HG02870 (cell line): ENCODE results near the gene GNAT2.
"Not testable (repeated sequence)": the region's sequence is repeated elsewhere in the genome, so short reads cannot be mapped to it uniquely, and the experiment has no call there.

Experiments used
- ATAC-seq: cut with Tn5 transposase; IDR thresholded peaks from one replicate; pipeline ENCODE4 v1.9.1; 2021; ENCODE audit warnings: mild to moderate bottlenecking, moderate library complexity; ENCODE audit not compliant: unreplicated experiment

GNAT2 gene

DNA sequence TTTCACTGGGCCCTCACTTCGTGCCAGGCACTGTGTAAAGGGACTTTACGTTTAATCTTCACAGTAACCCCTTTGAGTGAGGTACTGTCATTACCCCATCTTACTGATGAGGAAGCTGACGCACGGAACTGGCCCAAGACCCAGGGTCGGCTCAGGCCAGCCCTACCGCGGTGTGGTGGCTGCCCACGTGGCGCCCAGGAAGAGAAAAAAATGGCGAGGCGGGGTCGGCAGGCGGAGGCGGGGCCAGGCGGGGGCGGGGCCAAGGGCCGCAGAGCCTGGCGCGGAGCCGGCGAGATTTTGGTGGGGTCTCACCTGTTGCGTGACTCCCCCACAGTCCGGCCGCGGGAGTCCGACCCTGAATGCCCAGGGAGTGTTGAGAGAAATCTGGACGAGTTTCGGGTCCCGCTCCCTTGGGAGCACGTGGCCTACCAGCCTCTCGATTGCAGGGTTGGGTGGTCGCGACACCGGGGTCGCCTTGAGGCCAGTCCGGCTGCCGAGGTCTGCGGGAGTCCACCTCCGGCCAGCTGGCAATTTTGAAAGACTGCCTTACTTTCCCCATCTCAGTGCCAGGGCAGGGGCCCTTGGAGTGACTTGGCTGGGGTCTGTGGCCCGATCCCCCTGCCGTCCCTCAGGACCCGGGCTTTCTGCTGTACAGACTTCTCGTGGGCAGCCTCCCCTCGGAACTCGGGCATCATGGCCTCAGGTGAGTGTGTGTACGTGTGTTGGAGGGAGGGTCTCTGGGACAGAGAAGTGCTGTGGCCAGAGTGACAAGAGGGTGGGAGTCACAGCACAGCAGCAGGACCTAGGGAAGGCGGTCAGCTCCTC, at the start of gene GNAT2, which contains the start of gene AMPD2:
GNAT2 (minus strand) TSS at position 41 of the 825 bp plus-strand sequence. CDS start 6,746 bp downstream, outside the sequence.
AMPD2 (plus strand) TSS at position 262 of the 825 bp plus-strand sequence. CDS start 1,339 bp downstream, outside the sequence.
- peak; percentile 40 for ATAC-seq

DNA sequence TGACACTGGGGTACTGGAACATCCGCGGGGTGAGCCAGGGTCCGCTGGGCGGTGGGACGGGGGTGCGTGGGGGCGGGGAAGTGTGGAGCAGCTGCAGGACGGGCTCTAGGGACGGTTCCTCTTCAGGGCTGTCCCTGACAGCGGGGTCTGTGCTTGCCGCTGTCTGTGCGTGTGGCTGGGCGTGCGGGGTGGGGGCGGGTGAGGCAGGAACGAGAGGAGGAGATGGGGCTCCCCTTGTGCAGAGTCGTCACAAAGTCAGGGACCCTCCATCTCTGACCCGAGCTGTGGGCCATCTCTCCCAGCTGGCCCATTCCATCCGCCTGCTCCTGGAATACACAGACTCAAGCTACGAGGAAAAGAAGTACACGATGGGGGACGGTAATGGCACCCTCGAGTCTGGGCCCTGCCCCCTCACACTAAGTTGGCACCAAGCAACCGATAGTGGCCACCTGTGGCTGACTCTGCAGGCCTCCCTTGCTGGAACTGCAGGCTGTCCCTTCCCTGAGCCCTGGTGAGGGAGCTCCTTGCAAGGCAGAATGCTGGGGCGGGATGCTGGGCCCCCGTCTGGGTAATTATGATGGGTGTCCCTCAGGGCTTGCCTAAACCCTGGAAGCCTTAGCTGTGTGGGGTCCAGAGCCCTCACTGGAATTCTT, 48.8 kb upstream of the GNAT2 start:
- no peak for ATAC-seq

DNA sequence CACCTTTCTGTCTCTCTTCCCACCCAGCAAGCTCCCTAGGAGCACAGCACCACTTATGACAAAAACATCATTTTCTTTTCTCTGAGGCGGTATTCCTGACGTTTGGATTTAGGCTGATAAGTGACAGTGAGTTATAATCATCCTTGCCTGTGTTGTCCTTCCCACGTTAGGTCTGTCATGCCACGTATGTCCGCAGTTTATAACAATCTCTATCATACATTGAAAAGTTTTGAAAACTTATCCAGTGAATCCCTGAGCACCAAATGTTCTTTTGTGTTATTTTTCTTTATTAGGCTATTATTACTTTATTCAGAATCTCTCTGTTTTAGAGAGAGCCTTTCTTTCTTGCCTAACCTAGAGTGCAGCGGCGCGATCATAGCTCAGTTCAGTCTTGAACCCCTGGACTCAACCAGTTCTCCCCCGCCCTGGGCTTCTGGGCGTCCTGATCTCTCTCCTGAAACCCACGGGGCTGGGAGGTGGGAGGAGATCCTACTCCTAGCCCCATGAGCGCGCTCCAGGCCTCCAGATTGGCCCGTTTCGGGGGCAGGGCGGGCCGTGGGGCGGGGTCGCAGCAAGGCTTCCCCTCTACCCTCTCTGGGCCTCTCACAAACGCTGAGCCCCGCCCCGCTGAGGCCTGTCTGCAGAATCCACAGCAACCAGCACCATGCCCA, 48.2 kb upstream of the GNAT2 start, which contains the start of gene GSTM2:
GSTM2 (plus strand) TSS at position 606 of the 671 bp plus-strand sequence; CDS start at position 665, 59 bp downstream.
- peak; percentile 99 for ATAC-seq

DNA sequence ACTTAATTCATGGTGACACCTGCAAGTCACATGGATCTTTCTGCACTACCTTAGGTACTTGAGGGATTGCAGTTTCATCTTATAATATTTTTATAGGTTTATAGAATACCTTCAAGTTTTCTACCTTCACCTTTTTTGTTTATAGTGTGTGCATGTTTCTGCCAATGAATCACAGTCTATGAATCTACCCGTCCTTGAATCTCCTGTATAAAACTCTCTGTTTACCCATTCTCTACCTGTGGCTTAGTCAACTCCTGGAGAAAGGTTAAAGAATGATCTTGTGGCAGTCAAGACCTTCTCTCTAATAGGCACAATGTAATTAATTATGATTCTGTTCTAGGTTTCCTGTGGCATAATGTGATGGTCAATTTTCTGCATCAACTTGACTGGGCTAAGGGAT, 45.3 kb upstream of the GNAT2 start:
- ATAC-seq, result no peak

DNA sequence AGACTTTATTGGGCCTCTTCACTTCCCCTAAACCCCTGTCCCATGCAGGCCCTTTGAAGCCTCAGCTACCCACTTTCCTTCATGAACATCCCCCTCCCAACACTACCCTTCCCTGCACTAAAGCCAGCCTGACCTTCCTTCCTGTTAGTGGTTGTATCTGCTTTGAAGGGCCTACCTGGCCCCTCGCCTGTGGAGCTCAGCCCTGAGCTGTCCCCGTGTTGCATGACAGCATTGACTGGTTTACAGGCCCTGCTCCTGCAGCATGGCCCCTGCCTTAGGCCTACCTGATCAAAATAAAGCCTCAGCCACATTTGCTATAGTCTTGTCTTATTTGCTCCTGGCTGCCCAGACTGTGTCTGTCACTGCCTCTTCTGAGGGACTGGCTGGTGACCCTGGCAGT, 42.0 kb upstream of the GNAT2 start:
- no peak for ATAC-seq

DNA sequence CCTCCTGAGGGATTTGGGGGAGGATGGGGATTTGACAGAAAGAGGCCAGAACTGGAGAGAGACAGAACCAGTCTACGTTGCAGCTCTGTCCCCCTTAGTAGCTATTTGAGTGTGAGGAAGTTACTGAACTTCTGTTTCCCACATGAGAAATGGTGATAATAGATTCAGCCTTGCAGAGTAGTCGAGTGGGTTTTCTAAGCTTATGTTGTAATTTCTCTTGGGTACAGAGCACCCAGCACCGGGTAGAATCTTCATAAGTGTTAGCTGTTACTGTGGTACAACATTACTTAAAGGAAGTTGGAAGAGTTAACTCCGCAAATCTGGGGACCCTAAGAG, 41.2 kb upstream of the GNAT2 start:
- not testable (repeated sequence) for ATAC-seq

DNA sequence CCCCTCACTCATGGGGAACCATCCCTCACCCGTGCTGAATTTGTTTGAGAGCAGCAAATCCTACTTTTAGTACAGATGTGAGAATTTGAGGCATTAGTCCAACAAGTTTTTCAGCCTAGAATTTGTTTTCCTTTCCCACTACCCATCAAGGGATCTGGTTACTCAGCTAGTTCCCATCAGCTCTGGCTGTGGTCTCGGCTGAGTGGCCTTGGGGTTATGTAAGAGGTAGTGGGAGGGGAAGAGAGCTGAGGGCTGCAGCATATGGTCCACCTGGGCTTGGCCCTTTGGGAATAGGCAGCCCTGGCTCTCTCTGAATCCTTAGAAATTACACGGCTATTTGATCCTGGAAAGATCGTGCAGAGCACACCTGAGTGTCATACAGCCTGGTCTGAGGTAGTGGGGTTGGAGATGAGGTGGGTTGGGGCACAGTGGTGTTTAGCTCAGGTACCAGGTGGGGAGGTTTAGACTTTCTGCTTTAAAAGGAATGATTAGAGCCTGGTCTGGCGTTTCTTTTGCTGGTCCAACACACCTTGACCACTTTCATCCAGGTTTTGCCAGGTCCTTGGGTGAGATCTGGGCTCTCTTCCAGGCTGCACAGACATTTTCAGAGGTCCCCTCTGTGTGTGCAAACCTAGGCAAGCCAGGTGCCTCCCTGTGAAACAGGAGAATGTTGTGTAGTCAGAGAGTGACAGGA, 40.7 kb upstream of the GNAT2 start:
- no peak for ATAC-seq

DNA sequence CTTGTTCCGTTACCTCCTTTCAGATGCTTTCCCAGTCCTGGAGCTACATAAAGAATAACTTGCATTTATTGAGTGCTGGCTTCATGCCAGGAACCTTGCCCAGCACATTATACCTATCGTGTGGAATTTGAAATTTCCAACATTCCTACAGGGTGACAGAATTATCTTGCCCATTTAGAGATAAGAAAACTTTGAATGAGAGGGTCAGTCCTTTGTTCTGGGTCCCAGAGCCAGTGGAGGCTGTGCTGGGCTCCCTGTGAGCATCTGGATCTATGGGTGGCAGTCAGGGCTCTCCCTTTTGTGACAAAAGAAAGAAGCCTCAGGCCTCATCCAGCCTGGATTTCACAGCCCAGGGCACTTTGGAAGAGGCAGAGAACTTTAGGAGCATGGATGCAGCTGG, 39.7 kb upstream of the GNAT2 start:
- ATAC-seq, result no peak

DNA sequence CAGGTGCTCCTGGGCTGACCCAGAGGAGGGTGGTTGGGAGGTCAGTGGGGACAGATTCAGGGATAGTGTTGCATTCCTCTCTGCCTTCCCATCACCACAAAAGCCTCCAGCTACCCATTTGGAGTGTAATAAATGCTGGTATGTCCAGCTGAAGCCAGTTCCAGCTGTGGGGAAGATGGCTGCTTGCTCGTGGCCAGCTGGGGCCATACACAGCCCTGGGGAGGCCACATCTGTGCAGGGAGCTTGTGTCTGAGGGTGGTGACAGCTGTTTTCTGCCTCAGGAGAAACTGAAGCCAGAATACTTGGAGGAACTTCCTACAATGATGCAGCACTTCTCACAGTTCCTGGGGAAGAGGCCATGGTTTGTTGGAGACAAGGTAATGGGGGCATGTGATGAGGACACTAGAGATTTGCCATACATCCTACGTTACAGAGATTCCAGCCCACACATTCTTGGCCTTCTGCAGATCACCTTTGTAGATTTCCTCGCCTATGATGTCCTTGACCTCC, 39.2 kb upstream of the GNAT2 start:
- ATAC-seq, result no peak

DNA sequence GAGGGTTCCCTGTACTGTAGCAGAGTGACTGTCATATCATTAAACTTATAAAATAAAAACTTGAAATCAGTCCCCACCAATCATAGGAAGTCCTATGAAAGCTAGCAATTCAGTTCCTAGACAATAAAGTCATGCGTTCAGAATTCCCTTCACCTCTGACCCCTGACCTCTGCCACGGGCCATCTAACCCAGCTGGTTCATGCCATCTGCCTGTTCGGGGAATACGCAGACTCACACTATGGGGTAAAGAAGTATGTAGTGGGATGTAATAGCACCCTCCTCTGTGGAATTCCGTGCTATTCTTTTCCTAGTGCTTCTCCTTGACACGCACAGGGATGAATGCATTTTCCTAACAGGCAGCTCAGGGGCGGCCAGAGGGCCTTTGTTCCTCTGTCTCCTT, 38.6 kb upstream of the GNAT2 start:
- no peak for ATAC-seq

DNA sequence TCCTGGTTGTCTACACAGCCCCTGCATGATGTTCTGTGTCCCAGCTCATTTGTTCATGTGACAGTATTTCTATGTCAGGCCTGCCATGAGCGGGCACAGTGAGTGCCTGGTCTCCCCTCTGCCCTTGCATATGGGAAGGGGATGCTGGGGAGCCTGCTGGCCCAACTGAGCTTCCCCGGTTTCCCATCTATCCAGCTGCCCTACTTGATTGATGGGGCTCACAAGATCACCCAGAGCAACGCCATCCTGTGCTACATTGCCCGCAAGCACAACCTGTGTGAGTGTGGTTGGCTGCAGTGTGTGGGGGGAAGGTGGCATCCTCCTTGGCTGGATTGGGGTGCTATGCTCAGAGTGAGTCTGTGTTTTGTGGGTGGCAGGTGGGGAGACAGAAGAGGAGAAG, 38.0 kb upstream of the GNAT2 start:
- no peak for ATAC-seq

DNA sequence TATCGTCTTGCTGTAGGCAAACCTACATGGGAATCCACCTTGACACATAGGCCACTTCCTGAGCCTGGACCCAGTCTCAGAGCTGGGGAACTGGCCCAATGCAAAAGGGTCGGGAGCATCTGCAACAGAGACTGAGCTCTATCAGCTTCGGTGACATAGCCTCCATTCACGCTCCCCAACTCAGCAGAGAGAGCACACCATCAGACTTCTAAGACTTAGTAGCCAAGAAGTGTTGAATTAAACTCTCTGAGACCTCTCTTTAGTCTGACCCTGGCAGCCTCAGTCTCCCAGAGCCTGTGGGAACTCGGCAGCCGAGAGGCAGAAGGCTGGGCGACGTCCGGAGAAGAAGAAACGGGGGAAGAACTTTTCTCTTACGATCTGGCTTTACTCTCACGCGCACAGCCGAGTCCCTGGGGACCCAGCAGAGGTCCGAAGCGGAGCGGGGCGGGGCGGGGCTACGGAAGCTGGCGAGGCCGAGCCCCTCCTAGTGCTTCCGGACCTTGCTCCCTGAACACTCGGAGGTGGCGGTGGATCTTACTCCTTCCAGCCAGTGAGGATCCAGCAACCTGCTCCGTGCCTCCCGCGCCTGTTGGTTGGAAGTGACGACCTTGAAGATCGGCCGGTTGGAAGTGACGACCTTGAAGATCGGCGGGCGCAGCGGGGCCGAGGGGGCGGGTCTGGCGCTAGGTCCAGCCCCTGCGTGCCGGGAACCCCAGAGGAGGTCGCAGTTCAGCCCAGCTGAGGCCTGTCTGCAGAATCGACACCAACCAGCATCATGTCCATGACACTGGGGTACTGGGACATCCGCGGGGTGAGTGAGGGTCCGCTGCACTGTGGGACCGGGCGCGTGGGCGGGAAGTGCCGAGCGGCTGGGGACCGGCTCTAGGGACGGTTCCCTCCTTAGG, 36.5 kb upstream of the GNAT2 start, which contains the start of gene GSTM4:
GSTM4 (plus strand) TSS at position 485 of the 905 bp plus-strand sequence; CDS start at position 776, 291 bp downstream.
- peak; percentile 89 for ATAC-seq

DNA sequence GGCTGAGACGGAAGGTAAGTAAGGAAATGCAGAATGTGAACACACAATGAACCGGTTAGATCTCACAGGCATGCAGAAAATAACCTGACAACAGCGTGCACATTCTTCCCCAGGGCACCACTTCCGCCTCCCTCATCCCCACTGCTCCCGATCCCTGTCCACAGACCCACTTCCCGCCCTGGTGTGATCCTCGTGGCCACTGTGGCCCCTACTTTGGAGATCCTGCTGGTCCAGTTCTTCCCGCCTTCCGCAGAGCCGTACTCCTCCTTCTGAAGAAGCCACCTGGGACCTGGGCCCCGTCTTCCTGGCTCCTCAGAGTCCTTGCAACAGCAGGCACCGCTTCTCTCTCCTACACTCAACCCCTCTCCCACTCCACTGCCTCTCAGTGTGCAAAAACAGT, 35.1 kb upstream of the GNAT2 start:
- ATAC-seq, result no peak

DNA sequence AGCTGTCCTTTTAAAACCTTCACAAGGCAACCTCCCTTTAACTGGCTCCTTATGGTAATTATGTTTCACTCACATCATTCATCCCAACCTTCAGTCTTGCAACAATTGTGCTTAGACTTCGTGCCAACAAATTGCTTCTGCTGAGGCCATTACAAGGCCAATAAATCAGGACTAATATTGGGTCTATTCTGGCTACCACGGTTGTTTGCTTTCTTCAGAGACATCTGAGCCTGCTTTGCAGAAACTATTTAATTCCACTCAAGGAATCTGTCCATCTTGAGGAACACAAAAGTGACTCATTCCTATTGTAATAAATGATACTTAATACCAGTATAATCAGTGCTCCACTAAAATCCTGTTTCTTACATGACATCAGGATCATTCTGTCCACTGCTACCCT, 33.9 kb upstream of the GNAT2 start:
- no peak for ATAC-seq

DNA sequence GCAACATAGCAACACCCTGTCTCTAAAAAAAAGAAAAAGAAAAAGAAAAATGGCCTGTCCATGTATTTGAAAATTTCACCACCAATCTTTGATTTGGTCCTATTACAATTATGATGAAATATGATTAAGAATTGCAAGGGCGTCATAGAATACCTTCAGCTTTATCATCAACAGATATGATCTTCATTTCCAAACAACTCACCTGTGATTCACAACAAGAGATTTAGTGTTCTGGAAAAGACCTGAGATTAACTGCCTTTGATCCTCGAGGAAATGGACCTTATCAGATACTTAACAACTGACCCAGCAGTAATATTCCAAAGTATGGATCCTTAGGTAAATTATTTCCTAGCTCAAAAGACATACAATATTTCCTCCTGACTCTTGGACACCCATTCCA, 33.0 kb upstream of the GNAT2 start:
- ATAC-seq, result no peak

DNA sequence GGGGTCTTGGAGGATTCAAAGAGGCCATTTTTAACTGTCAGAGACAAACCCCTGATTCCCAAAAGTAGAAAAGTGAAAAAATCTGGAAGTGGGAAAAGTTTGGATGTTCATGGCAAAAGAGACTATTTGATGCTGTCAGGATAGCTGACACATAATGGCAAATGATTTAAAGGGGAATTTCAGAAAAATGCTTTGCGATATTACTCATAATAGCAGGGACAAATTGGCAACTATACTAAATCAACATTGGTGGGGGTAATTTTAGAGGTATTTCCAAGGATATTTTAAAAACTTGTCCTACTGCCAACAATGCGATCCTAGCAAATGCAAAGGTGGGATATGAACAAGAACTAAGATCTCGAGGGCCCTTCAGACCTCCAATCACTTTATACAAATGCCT, 31.2 kb upstream of the GNAT2 start:
- ATAC-seq, result no peak

DNA sequence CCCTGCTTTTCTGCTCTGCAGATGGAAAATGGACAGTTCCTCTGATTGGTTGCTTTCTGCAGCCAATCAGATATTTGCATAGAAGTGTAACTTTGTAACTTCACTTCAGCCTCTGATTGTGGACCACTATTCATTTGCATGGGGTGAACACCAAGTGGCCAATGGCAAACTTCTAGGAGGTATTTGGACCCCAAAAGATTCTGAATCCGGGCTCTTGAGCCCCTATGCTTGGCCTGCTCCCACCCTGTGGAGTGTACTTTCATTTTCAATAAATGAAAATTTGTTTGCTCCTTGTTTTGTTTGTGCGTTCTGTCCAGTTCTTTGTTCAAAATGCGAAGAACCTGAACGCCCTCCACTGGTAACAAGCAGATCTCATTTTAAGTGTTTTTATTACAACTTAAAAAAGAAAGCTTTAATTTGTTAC, 30.1 kb upstream of the GNAT2 start:
- no peak for ATAC-seq

DNA sequence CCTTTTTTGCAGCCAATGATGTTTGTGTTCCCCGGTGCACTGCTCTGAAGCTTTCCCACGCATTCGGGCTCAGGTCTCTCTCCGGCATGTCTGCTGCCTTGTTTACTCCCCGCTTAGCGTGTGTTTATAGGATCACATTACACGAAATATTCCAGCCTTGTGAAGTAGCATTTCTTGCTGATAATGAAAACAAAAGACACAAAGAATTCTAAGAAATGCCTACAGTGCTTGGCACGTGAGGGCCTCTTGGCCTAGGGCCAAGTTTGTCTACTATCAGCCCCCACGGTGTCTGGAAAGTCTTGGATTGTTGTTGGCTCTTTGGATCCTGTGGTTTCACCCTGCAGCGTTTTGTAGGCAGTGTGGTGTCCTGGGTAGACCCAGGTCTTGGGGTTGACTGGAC, 25.3 kb upstream of the GNAT2 start:
- no peak for ATAC-seq

DNA sequence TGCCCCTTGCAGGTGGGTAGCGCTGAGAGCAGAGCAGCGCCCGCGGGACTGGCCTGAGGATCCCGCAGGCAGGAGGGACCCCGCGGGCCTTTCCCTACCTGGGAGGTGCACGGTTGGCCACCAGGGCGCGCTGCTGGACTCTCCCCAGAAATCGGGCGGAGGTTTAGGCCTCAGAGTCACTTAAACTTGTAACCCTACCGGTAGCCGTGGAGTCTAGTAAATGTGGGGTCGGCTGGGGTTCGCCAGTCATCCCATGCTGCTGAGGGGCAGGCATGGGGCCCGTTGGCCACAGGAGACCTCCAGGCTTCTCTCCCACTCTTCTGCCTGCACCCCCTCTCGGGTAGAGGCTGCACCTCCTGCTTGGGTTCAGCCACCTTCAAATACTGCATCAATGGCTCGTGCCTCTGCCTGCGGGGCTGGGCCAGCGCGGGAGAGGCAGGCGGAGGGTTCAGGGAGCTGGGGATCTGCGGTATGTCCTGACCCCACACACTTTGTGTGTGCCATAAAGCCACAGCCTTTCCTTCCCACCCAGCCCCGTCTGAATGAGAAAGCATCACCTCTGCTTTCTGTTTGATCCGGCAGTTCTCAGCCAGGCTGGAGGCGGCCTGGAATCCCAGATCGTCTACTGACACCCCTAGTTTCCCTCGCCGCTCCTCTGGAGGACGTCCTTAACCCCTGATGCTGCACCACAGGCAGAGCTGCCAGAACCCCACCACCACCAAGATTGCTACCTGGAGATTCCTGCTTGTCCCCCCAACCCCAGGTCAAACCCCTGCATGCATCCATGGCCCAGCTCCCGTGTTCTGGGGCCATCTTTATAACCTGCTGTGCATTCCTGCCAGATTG, 24.2 kb upstream of the GNAT2 start:
- peak; percentile 77 for ATAC-seq
